ENCODE data around the gene KAT5. TPM values are rescaled to one million over a fixed set of nuclear protein-coding genes. Genes with fewer than 3 reads are reported as not detected.

Gene KAT5
- total and polyA plus RNA-seq, 2 of the 13 experiments (the other 11 are each of a cell fraction or from before 2014, with no cell fraction given), result 35.2 to 48.3 TPM

DNA sequence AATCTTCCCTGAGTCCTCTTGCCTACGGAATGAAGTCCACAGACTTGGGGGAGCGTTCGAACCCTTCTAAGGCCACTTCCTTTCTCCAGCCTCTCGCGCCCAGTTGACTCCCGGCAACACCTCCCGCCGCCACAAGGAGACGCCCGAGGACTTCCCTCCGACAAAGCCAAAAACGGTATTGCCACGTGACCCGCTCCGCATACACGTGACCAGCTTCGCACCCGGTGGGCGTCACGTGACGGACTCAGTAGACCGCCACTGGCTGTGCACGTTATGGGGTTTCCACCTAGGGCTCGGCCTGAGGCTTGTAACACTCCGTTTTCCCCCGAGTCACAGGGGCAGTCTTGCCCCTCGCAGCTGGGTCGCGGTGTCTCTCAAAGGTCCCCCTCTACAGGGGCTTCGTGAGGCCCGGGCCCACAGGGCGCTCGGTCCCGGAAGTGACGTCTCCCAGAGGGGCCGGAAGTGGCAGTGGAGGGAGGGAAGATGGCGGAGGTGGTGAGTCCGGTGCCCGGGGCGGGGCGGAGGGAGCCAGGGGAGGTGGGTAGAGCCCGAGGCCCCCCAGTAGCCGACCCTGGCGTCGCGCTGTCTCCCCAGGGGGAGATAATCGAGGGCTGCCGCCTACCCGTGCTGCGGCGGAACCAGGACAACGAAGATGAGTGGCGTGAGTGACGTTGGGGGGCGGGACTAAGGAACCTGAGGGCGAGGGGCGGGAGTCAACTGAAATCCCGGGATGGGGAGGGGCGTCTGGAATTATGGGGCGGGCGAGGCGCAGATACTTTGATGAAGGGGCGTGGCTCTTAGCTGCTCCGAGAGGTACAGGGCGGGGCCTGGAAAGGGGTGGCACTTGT lies at the start of gene KAT5 (continued):
- TF ChIP-seq, protein P1, sequence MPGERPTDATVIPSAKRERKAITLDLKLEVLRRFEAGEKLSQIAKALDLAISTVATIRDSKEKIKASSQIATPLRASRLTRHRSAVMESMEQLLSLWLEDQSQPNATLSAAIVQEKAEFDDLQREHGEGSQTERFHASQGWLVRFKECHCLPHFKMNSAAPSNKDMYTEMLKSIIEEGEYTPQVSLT (CRISPR knock-in tag; IDR thresholded peaks at IDR 0.05; ENCODE audit: borderline replicate concordance, low read depth), result no peak
- TF ChIP-seq, protein P2, sequence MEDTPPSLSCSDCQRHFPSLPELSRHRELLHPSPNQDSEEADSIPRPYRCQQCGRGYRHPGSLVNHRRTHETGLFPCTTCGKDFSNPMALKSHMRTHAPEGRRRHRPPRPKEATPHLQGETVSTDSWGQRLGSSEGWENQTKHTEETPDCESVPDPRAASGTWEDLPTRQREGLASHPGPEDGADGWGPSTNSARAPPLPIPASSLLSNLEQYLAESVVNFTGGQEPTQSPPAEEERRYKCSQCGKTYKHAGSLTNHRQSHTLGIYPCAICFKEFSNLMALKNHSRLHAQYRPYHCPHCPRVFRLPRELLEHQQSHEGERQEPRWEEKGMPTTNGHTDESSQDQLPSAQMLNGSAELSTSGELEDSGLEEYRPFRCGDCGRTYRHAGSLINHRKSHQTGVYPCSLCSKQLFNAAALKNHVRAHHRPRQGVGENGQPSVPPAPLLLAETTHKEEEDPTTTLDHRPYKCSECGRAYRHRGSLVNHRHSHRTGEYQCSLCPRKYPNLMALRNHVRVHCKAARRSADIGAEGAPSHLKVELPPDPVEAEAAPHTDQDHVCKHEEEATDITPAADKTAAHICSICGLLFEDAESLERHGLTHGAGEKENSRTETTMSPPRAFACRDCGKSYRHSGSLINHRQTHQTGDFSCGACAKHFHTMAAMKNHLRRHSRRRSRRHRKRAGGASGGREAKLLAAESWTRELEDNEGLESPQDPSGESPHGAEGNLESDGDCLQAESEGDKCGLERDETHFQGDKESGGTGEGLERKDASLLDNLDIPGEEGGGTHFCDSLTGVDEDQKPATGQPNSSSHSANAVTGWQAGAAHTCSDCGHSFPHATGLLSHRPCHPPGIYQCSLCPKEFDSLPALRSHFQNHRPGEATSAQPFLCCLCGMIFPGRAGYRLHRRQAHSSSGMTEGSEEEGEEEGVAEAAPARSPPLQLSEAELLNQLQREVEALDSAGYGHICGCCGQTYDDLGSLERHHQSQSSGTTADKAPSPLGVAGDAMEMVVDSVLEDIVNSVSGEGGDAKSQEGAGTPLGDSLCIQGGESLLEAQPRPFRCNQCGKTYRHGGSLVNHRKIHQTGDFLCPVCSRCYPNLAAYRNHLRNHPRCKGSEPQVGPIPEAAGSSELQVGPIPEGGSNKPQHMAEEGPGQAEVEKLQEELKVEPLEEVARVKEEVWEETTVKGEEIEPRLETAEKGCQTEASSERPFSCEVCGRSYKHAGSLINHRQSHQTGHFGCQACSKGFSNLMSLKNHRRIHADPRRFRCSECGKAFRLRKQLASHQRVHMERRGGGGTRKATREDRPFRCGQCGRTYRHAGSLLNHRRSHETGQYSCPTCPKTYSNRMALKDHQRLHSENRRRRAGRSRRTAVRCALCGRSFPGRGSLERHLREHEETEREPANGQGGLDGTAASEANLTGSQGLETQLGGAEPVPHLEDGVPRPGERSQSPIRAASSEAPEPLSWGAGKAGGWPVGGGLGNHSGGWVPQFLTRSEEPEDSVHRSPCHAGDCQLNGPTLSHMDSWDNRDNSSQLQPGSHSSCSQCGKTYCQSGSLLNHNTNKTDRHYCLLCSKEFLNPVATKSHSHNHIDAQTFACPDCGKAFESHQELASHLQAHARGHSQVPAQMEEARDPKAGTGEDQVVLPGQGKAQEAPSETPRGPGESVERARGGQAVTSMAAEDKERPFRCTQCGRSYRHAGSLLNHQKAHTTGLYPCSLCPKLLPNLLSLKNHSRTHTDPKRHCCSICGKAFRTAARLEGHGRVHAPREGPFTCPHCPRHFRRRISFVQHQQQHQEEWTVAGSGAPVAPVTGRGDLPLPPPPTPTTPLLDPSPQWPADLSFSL (CRISPR knock-in tag; IDR thresholded peaks at IDR 0.05), result no peak
- TF ChIP-seq, protein P3, sequence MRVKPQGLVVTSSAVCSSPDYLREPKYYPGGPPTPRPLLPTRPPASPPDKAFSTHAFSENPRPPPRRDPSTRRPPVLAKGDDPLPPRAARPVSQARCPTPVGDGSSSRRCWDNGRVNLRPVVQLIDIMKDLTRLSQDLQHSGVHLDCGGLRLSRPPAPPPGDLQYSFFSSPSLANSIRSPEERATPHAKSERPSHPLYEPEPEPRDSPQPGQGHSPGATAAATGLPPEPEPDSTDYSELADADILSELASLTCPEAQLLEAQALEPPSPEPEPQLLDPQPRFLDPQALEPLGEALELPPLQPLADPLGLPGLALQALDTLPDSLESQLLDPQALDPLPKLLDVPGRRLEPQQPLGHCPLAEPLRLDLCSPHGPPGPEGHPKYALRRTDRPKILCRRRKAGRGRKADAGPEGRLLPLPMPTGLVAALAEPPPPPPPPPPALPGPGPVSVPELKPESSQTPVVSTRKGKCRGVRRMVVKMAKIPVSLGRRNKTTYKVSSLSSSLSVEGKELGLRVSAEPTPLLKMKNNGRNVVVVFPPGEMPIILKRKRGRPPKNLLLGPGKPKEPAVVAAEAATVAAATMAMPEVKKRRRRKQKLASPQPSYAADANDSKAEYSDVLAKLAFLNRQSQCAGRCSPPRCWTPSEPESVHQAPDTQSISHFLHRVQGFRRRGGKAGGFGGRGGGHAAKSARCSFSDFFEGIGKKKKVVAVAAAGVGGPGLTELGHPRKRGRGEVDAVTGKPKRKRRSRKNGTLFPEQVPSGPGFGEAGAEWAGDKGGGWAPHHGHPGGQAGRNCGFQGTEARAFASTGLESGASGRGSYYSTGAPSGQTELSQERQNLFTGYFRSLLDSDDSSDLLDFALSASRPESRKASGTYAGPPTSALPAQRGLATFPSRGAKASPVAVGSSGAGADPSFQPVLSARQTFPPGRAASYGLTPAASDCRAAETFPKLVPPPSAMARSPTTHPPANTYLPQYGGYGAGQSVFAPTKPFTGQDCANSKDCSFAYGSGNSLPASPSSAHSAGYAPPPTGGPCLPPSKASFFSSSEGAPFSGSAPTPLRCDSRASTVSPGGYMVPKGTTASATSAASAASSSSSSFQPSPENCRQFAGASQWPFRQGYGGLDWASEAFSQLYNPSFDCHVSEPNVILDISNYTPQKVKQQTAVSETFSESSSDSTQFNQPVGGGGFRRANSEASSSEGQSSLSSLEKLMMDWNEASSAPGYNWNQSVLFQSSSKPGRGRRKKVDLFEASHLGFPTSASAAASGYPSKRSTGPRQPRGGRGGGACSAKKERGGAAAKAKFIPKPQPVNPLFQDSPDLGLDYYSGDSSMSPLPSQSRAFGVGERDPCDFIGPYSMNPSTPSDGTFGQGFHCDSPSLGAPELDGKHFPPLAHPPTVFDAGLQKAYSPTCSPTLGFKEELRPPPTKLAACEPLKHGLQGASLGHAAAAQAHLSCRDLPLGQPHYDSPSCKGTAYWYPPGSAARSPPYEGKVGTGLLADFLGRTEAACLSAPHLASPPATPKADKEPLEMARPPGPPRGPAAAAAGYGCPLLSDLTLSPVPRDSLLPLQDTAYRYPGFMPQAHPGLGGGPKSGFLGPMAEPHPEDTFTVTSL (CRISPR knock-in tag; IDR thresholded peaks at IDR 0.05; ENCODE audit: borderline replicate concordance), result no peak; the same call in 1 of the 2 replicates
- peak; percentile 76 for TF ChIP-seq ZNF143 (CRISPR knock-in tag; IDR thresholded peaks at IDR 0.05)
- peak; percentile 91; the same call in 1 of the 2 replicates for TF ChIP-seq ZNF20 (CRISPR knock-in tag; IDR thresholded peaks at IDR 0.05)
- TF ChIP-seq ISX (CRISPR knock-in tag; conservative IDR thresholded peaks at IDR 0.05), result no peak
- TF ChIP-seq MED8 (CRISPR knock-in tag; IDR thresholded peaks at IDR 0.05; ENCODE audit: insufficient replicate concordance), result peak; percentile 84
- TF ChIP-seq, protein P4, sequence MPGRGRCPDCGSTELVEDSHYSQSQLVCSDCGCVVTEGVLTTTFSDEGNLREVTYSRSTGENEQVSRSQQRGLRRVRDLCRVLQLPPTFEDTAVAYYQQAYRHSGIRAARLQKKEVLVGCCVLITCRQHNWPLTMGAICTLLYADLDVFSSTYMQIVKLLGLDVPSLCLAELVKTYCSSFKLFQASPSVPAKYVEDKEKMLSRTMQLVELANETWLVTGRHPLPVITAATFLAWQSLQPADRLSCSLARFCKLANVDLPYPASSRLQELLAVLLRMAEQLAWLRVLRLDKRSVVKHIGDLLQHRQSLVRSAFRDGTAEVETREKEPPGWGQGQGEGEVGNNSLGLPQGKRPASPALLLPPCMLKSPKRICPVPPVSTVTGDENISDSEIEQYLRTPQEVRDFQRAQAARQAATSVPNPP (CRISPR knock-in tag; IDR thresholded peaks at IDR 0.05), result peak; percentile 89; the same call in 1 of the 2 replicates
